Measurements from ENCODE around the gene IRAG1.

DNA sequence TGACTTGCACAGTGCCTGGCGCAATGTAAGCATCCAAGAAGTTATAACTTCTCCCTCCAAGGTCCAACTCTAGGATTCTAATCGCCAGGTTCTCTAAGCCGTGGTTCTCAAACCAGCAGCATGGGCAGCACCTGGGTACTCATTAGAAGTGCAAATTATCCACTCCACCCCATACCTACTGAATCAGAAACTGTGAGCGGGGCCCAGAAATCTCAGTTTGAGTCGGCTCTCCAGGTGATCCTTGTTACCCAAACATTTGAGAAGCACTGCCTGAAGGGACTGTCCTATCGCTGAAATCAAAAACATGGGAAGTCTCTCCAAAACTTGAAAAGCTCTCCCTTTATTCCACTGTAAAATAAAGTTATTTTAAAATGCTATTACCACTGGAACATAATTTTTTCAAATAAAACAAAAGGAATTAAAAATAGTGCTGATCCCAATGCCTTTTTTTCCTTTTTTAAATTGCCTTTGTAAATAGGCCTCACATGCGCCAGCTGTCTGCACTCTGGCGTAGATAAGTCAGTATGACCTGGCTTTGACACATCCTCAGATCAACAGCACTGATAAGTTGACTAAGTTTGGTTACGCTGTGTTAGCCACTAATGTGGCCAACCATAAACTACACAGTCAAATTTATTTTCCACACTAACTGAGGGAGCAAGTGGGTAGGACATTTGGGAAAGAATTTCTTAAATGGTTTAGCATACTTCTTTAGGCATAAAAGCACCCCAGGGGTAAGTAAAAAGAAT is 49.1 kb upstream of the IRAG1 start:
- no peak for TF ChIP-seq EZH2 (IDR thresholded peaks at IDR 0.05)
- no peak for TF ChIP-seq FOXP2 (optimal IDR thresholded peaks at IDR 0.05; ENCODE audit: control extremely low read depth, extremely low read length, insufficient read depth)
